NCI-H69 (cell line): Measurements from ENCODE around the gene ARHGEF11.

Experiments
- DNase-seq: peaks from one replicate; lab custom pipeline; 2025; lab: John Stamatoyannopoulos, UW

ARHGEF11 gene

GRCh38 chr1:156949127-156949526, 96.4 kb downstream of the ARHGEF11 start:
- DNase-seq: no peak

GRCh38 chr1:156948708-156949107, 96.8 kb downstream of the ARHGEF11 start:
- no peak for DNase-seq

GRCh38 chr1:156947818-156948525, 97.6 kb downstream of the ARHGEF11 start:
- no peak for DNase-seq

- DNase-seq: no peak
Observed at GRCh38 chr1:156947127-156947526, 98.4 kb downstream of the ARHGEF11 start.

- DNase-seq: peak; percentile 78
Observed at GRCh38 chr1:156945881-156946661, 99.5 kb downstream of the ARHGEF11 start.

GRCh38 chr1:156944848-156945247, 100.7 kb downstream of the ARHGEF11 start:
- no peak for DNase-seq

GRCh38 chr1:156944268-156944667, 101.3 kb downstream of the ARHGEF11 start:
- no peak for DNase-seq

GRCh38 chr1:156943756-156944155, 101.8 kb downstream of the ARHGEF11 start:
- no peak for DNase-seq

GRCh38 chr1:156942576-156942975, 103.0 kb downstream of the ARHGEF11 start:
- no peak for DNase-seq

- DNase-seq: no peak
Observed at GRCh38 chr1:156942176-156942575, 103.4 kb downstream of the ARHGEF11 start.

- DNase-seq: no peak
Observed at GRCh38 chr1:156941675-156942074, 103.9 kb downstream of the ARHGEF11 start.

GRCh38 chr1:156939786-156940334, 105.7 kb downstream of the ARHGEF11 start:
- DNase-seq: no peak

GRCh38 chr1:156938813-156939212, 106.7 kb downstream of the ARHGEF11 start:
- no peak for DNase-seq

- no peak for DNase-seq
Observed at GRCh38 chr1:156937883-156938282, 107.7 kb downstream of the ARHGEF11 start.

GRCh38 chr1:156936721-156937220, 108.8 kb downstream of the ARHGEF11 start:
- peak; percentile 18 for DNase-seq

GRCh38 chr1:156936191-156936590, 109.4 kb downstream of the ARHGEF11 start:
- DNase-seq: no peak

- no peak for DNase-seq
Observed at GRCh38 chr1:156935505-156936128, 109.9 kb downstream of the ARHGEF11 start.

GRCh38 chr1:156933136-156933535, 112.4 kb downstream of the ARHGEF11 start:
- peak; percentile 11 for DNase-seq

- DNase-seq: no peak
Observed at GRCh38 chr1:156931974-156932710, 113.4 kb downstream of the ARHGEF11 start.

GRCh38 chr1:156931211-156931952, 114.2 kb downstream of the ARHGEF11 start:
- peak; percentile 23 for DNase-seq

- DNase-seq: no peak
Observed at GRCh38 chr1:156930483-156930882, 115.1 kb downstream of the ARHGEF11 start.
